Upper lobe of right lung (tissue), 1 donor: ENCODE data around the gene ACTN2. TPM values are rescaled to one million over a fixed set of nuclear protein-coding genes. Genes with fewer than 3 reads are reported as not detected.

Experiments
- ATAC-seq: fragments of 200-7000 bp; cut with Tn5 transposase; one replicate; pipeline ENCODE4 v1.9.1; 2020; ENCODE audit warnings: mild to moderate bottlenecking, moderate library complexity
- DNase-seq: peaks from one replicate; pipeline ENCODE4 v3.0.0-alpha.2; 2020
- H3K27ac ChIP-seq: fragments of 200-600 bp; one replicate; pipeline ENCODE4 v1.8.0; 2022
- H3K27me3 ChIP-seq: fragments of 200-600 bp; one replicate; pipeline ENCODE4 v1.8.0; 2022; ENCODE audit warnings: mild to moderate bottlenecking
- H3K36me3 ChIP-seq: fragments of 200-600 bp; one replicate; pipeline ENCODE4 v1.8.0; 2022
- H3K4me1 ChIP-seq: fragments of 200-600 bp; one replicate; pipeline ENCODE4 v1.8.0; 2022
- H3K4me3 ChIP-seq: fragments of 200-600 bp; one replicate; pipeline ENCODE4 v1.8.0; 2022; ENCODE audit warnings: mild to moderate bottlenecking
- H3K9me3 ChIP-seq: fragments of 200-600 bp; one replicate; pipeline ENCODE4 v1.8.0; 2022
- intact Hi-C: fragments of 100-400 bp; cut with DNase I; formaldehyde crosslinking; loops from one replicate; pipeline ENCODE4 v1.11.0; 2022
- total RNA-seq: library from RNA; stranded (reverse); fragmentation: NEBNext Ultra II Directional; extraction: Animal tissue kit (Norgen Biotek cat#: 25700); gene quantifications from one replicate; pipeline ENCODE4 v1.2.1, GENCODE V29; 2021
- TF ChIP-seq, protein P1 (sequence below): fragments of 200-600 bp; IDR thresholded peaks from one replicate; pipeline ENCODE4 v1.8.0; 2022; ENCODE audit warnings: antibody characterized with exemption
- donor health status: DM: no; HTN: yes; CAD: no; lungs with severe emphysema.

Gene ACTN2
- total RNA-seq, 1 donor from 2014 or later: 2.8 TPM

GRCh38 chr1:236757640-236758039 is 71.3 kb downstream of the ACTN2 start:
- intact Hi-C loops: no loop called here
- no peak overlapping the region for H3K4me3 ChIP-seq
- no peaks in the 10 kb centered on the region for H3K9me3 ChIP-seq
- no peak overlapping the region for H3K27ac ChIP-seq
- DNase-seq: no peak
- H3K4me1 ChIP-seq: no peaks in the 10 kb centered on the region
- H3K27me3 ChIP-seq: no peaks in the 10 kb centered on the region
- no peak for ATAC-seq
- TF ChIP-seq, protein P1, sequence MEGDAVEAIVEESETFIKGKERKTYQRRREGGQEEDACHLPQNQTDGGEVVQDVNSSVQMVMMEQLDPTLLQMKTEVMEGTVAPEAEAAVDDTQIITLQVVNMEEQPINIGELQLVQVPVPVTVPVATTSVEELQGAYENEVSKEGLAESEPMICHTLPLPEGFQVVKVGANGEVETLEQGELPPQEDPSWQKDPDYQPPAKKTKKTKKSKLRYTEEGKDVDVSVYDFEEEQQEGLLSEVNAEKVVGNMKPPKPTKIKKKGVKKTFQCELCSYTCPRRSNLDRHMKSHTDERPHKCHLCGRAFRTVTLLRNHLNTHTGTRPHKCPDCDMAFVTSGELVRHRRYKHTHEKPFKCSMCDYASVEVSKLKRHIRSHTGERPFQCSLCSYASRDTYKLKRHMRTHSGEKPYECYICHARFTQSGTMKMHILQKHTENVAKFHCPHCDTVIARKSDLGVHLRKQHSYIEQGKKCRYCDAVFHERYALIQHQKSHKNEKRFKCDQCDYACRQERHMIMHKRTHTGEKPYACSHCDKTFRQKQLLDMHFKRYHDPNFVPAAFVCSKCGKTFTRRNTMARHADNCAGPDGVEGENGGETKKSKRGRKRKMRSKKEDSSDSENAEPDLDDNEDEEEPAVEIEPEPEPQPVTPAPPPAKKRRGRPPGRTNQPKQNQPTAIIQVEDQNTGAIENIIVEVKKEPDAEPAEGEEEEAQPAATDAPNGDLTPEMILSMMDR: no peak
- H3K36me3 ChIP-seq: no peaks in the 10 kb centered on the region

- Histone ChIP-seq H3K4me1 (no peaks in the 10 kb centered on the region), H3K27ac (no peak overlapping the region), H3K27me3 (no peaks in the 10 kb centered on the region), H3K9me3 (no peaks in the 10 kb centered on the region), H3K4me3 (no peak overlapping the region), H3K36me3 (no peaks in the 10 kb centered on the region)
- ATAC-seq (peak; percentile 50), DNase-seq (no peak)
- intact Hi-C loops: no loop called here
- TF ChIP-seq, protein P1: peak; percentile 74
These were observed 73.1 kb downstream of the ACTN2 start for GRCh38 chr1:236759252-236759859.

DNA sequence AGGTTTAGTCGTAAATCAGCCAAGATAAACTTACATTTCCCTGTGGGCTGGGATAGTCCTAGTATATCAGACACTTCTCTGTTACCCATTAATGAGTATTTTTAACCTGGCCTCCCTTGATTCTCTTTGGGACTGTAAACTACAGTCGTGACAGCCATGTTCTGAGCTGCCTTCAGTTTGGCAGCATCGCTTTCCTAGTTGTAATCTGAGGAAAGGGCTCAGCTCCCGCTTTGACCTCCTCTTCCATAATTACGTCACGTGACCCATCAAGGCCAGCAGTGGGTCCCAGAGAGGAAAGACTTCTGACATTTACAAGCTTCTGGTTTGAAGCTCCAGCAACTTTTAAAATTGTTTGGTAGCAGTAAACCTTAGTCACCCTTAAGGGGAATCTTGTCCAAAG is 74.2 kb downstream of the ACTN2 start:
- H3K4me1 ChIP-seq: no peaks in the 10 kb centered on the region
- H3K9me3 ChIP-seq: no peaks in the 10 kb centered on the region
- intact Hi-C loops: no loop called here
- no peak for DNase-seq
- H3K4me3 ChIP-seq: no peak overlapping the region
- TF ChIP-seq, protein P1: no peak
- H3K36me3 ChIP-seq: no peaks in the 10 kb centered on the region
- H3K27me3 ChIP-seq: no peaks in the 10 kb centered on the region
- ATAC-seq: no peak
- H3K27ac ChIP-seq: no peak overlapping the region

GRCh38 chr1:236760986-236761385 is 74.7 kb downstream of the ACTN2 start:
- no peaks in the 10 kb centered on the region for H3K27me3 ChIP-seq
- H3K4me1 ChIP-seq: no peaks in the 10 kb centered on the region
- no peak for ATAC-seq
- TF ChIP-seq, protein P1: no peak
- intact Hi-C loops: no loop called here
- H3K4me3 ChIP-seq: no peak overlapping the region
- no peaks in the 10 kb centered on the region for H3K9me3 ChIP-seq
- no peaks in the 10 kb centered on the region for H3K36me3 ChIP-seq
- no peak for DNase-seq
- no peak overlapping the region for H3K27ac ChIP-seq

- TF ChIP-seq, protein P1: no peak
- Histone ChIP-seq H3K36me3 (no peaks in the 10 kb centered on the region), H3K4me3 (no peak overlapping the region), H3K4me1 (no peaks in the 10 kb centered on the region), H3K27me3 (no peaks in the 10 kb centered on the region), H3K27ac (no peak overlapping the region), H3K9me3 (no peaks in the 10 kb centered on the region)
- ATAC-seq (no peak), DNase-seq (no peak)
- intact Hi-C loops: no loop called here
These were observed 75.3 kb downstream of the ACTN2 start for GRCh38 chr1:236761397-236762132.
